Epithelial cell of proximal tubule (primary cell): Measurements from ENCODE around the gene LIPC. TPM values are rescaled to one million over a fixed set of nuclear protein-coding genes. Genes with fewer than 3 reads are reported as not detected.

ENCODE experiments used
- DNase-seq: peaks from one replicate; pipeline ENCODE4 v3.0.0-alpha.2; 2011; ENCODE audit warnings: low read depth
- H3K4me3 ChIP-seq: 2 replicates; pipeline ENCODE4 v1.5.1; 2011; ENCODE audit warnings: low read depth, mild to moderate bottlenecking, low read length
- CTCF ChIP-seq: conservative IDR thresholded peaks from 2 replicates; pipeline ENCODE4 v1.5.1; 2012; ENCODE audit warnings: low read depth, mild to moderate bottlenecking, low read length
- total RNA-seq: library from RNA; depleted of rRNA; stranded (reverse); fragments of >200 nt; gene quantifications from 2 replicates; pipeline ENCODE4 v1.2.3, GENCODE V29; 2015

Gene LIPC
- total RNA-seq, 1 donor from 2014 or later: 12.9 TPM

GRCh38 chr15:58479941-58480340 lies 48.1 kb downstream of the LIPC start:
- DNase-seq: peak; percentile 99
- TF ChIP-seq CTCF: no peak
- H3K4me3 ChIP-seq: no peak overlapping the region

GRCh38 chr15:58483376-58483775 lies 51.6 kb downstream of the LIPC start:
- no peak for DNase-seq
- no peak overlapping the region for H3K4me3 ChIP-seq
- no peak for TF ChIP-seq CTCF

DNA sequence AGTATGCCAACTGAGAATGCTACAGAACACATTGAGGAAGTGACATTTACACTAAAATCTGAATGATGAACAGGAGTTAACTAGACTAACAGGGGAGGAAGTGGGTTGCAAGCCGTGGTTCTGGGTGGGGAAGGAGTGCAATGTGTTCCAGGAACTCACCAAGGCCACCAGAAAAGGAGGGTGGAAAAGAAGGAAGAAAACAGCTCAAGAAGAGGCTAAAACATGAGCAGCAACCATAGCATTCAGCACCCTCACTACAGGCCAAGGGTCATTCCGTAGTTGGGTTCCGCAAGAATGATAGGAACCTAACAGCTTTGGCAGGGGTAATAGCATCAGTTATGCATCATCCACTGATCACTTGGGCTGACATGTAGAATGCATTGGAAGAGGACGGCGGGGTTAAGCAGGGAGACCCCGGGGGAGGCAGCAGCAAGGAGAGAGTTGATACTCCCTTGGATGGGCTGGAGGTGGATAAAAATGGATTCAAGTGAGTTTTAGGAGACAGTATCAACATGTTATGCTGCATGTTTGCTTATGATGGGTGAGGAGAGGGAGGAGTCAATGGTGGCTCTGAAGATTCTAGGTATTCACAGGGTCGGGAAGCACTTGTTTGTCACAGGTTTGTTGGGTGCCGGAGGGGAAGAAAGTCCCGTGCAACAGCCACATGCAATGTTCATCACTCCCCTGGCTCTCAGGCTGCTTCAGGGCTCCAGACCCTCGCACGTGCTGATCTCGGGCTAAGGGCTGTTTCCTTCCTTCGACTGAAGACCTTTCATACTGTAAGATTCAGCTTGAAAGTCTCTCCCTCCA lies 53.2 kb downstream of the LIPC start:
- H3K4me3 ChIP-seq: no peak overlapping the region
- no peak for DNase-seq
- TF ChIP-seq CTCF: no peak

GRCh38 chr15:58486062-58486461 lies 54.3 kb downstream of the LIPC start:
- no peak for DNase-seq
- no peak for TF ChIP-seq CTCF
- H3K4me3 ChIP-seq: no peak overlapping the region

GRCh38 chr15:58486564-58486963 lies 54.8 kb downstream of the LIPC start:
- no peak overlapping the region for H3K4me3 ChIP-seq
- no peak for TF ChIP-seq CTCF
- no peak for DNase-seq

DNA sequence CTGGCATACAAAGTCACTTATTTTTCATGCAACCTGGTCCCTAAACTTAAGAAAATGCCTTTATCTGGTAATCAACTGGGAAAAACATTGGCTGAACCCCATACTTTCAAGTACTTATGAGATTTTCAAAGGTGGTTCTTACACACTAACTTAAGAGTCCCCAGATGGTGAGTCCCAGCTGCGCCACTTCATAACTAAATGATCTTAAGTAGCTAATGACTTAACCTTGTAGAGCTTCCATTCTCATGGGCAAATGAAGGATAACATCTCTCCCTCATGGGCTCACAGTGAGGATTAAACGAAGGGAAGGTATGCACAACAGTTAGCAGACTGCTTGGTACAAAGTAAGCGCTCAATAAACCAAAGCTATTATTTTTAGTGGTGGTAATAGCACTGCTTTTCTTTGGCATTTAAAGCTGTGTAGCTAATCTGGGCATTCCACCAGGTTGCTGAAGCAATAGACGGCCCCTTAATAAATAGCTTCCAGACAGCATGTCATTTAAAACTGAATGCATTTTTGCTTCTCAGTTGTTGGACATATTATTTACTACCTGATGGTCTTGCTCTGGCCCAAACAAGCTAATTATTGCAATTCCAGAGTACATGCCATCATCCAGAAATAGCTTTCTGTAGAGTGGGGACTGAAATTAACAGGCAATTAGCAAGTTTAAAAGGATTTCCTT lies 55.4 kb downstream of the LIPC start:
- TF ChIP-seq CTCF: no peak
- DNase-seq: no peak
- no peak overlapping the region for H3K4me3 ChIP-seq
